Stimulated activated CD8-positive, alpha-beta memory T cell treated with anti-CD3 and anti-CD28 coated beads, Interleukin-7, amount 100 ng/mL, for 24 hours (primary cell): ENCODE data around the gene SLC17A9.

Source experiments
- DNase-seq: peaks from one replicate; pipeline ENCODE4 v3.0.0-alpha.2; 2020; ENCODE audit warnings: low read depth

SLC17A9 gene

DNA sequence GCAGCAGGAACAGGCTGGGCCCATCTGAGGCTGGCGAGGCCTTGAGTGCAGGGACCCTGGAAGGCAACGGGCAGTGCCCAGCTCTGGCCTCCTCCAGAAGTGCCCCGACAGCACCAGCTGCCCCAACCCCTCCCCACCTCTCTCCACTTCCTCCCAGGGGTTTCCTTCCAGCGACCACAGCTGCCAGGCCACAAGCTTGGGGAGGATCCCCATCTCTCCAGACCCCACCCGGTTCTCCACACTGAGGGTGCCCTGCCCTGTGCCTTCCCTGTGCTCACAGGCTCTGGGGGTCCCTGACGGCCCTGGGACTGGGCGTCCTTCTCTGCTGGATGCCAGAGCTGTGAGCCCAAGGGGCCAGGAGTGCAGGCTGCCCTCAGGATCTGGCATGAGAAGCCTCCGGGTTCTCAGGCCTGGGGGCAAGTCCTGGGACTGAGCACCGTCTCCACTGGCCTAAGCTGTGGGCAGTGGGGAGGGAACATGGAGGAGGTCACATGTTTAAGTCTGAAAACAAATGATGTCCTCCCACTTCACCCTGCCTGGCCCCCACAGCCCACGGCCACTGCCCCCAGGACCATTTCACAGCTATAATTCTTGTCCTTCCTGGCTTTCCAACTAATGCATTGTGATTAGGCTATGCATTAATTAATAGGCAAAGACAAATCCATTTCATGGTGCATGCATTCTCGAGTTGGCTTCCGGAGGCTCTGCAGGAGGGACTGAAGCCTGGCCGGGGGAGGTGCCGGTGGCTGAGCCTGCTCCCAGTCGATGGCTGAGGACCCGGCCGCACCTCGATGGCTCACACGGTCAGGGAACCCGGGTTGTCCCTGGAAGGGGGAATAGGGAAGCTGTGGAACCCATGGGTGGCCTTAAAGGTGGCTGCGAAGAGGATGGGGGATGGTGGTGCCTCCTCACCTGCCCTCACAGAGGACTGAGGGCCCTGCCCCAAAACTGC lies 29.9 kb downstream of the SLC17A9 start:
- no peak for DNase-seq

DNA sequence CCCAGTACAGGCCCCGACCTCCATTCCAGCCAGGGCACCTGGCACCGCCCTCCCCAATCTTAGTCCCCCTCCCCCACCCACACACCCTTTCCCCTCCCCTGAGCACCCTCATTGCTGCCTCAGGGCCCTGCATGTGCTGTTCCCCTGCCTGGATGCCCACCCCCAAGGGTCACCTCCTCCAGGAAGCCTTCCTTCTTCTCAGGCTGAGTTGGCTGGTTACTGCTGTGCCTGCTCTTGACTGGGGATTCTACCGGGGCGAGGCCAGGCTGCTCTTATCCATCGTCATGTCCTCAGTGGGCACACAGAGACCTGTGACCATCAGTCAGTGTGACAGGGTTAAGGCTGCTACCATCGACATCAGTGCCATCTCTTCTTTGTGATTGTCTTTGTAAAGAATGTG lies 30.7 kb downstream of the SLC17A9 start:
- DNase-seq, result no peak

DNA sequence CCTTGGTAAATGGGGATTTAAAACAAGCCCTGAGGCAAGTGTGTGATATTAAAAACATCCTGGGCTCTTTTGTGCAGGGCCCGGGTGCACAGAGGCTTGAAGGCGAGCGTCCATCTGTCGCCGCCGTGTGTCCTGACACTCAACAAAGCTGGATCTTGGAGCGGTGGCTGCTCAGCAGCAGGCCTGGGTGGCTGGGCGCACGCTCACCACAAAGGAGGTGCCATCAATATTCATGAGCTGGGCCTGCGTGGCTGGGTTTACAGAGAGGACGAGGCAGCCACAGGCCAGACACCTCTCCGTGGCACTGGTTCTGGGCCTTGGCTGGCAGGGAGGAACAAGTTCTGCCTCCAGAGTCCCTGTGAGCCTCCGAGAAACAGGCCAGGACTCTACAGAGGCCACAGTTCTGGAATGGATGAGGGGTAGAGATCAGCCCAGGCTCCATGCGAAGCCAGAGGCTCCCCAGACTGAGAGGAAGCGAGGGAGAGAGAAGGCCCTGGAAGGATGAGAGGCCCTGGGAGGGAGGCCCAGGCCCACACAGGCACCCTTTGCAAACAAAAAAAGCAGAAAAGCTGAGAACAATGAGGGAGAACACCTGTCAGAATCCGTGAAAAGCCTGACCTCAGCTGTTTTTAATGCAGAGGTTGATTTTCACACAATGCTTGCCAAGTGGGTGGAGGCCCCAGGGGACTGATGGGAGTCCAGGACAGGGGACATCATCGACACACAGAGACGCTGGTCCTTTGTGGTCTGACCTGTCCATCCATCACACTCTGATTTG lies 32.3 kb downstream of the SLC17A9 start:
- no peak for DNase-seq

DNA sequence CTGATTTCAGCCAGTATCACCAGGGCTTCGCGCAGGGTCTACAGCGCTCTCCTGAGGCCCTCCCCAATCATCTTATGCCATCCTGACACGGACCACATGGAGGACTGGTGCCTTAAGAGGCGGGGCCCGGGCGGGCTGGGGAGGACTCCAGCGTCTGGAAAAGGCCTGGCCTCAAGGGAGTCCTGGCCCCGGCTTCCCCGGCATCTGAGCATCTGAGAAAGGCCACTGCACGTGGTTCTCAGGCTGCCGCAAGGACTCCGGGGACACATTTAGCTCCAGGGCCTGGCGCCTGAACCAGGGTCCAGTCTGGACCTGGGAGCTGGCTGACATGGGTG lies 32.9 kb downstream of the SLC17A9 start:
- no peak for DNase-seq

DNA sequence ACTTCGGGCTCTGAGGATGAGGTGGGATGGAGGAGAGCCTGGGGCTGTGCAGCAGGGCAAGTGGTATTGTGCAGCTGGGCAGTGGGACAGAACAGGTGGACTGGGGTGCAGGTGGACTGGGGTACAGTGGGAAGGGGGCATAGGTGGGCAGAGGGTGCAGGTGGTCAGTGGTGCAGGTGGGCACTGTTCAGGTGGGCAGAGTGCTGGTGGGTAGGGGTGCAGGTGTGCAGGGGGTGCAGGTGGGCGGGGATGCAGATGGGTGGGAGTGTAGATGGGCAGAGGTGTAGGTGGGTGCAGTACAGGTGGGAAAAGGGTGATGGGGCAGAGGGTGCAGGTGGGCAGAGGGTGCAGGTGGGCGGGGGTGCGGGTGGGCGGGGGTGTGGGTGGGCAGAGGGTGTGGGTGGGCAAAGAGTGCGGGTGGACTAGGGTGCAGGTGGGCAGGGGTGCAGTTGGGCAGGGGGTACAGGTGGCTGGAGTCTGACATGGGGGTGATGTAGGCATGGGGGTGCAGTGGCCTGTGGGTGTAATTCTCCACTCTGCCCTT lies 33.8 kb downstream of the SLC17A9 start:
- no peak for DNase-seq

DNA sequence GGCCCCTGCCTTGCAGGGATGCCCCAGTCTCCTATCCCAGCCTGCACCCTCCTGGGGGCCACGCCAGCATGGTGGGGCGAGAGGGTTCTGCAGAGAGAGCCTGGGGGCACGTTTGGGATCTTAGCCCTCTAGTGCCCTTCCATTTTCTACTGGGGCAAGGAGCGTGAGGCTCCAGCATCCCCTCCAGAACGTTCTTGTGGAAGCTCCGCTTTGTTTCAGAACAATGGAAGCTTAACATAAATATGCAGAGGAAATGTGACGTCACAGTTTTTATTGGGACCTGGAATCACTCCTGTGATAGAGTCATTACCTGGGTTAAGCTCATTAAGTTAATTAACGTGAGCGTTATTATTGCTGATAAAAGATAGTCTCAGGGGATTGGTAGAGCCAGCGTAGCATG lies 34.6 kb downstream of the SLC17A9 start:
- DNase-seq, result no peak

DNA sequence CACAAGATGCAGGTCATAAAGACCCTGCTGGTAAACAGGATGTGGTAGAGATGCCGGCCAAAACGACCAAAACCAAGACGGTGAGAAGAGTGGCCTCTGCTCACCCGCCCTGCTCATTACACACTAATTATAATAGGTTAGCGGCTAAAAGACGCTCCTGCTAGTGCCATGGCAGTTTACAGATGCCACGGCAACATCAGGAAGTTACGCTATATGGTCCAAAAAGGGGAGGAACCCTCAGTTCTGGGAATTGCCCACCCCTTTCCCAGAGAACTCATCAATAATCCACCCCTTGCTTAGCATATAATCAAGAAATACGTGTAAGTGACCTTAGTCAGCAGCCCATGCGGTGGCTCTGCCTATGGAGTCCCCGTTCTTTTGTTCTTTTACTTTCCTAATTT lies 36.7 kb downstream of the SLC17A9 start:
- DNase-seq, result no peak

DNA sequence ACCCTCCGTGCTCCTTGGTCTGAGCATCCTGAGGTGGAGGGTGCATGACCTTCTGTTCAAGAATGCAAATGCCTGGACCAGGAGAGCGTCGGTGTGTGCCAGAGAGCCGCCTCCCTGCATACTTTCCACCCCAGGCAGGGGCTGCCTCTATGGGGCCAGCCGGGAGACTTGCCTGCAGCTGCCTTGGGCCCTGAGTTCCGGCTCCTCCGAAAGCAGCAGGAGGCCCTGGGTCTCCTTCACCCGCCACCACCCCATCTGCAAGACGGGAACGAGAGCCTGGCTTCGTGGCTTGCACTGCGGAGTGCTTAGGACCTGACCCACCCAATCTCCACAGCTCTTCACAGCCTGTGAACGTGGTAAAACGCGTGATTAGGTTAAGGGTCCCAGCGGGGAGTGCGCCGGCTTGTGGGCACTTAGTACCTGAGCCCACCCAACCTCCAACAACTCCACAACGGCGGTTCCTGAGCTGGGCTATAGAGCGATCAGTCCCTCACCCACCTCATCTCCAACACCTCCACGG lies 37.9 kb downstream of the SLC17A9 start:
- DNase-seq, result no peak

DNA sequence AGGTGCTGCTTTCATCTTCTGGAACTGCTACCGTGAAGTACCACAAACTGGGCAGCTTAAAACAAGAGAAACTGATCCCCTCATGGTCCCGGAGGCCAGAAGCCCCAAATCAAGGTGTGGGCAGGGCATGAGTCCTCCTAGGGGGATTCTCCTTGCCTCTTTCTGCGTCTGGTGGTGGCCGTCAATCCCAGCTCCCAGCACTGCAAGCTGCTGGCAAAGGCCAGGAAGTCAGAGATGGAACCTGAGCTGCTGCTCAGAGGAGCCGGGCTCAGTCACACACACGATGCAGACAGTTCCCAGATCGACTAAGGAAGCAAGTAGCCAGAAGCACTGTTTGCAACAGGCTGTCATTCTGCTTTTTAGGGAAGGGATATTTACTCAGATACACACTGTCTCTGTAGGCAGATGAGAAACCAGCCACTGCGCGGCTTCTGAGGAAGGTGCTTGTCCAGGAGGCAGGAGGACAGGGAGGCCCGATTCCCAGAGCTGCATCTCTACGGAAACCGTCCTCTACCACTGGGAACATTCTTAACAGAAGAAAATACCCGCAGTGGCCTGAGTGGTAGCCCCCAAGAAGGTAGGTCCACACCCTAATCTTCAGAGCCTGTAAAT lies 38.8 kb downstream of the SLC17A9 start:
- no peak for DNase-seq

DNA sequence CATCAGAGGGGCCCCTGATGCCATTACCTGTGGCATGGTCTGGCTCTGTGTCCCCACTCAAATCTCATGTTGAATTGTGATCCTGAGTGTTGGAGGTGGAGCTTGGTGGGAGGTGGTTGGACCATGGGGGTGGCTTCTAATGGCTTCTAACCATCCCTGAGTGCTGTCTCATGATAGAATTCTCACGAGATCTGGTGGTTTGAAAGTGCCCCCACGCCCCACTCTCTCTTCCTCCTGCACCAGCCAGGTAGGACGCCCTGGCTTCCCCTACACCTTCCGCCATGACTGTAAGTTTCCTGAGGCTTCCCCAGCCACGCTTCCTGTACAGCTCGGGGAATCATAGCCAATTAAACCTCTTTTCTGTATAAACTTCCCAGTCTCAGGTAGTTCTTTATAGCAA lies 39.4 kb downstream of the SLC17A9 start:
- DNase-seq, result no peak

DNA sequence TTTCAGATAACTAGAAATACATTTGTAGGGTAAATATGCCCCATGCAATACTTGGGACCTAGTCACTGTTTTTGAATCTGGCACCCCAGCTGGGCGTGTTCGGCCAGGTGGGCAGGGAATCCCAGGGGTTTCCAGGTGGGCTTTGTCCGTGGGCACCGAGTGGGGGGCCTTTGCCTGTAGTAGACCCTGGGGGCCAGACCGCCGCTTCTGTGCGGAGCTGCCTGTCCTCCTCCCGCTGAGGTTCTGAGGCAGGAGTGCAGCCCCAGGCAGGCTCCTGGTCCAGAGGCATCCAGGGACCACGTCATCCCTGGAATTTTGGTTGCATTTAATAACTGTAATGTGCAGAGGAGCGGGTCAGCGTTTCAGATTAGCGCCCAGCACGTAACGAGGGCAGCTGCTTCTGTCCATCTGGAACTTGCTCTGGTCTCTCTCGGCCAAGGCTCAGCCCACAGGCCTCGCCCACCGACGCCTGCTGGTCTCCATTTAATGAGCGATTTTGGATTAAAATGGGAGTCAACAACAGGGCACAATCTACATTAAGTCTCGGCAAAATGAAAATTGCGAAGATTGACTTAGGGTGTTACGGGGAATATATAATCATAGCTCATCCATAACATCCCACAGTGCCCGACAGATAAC lies 41.5 kb downstream of the SLC17A9 start:
- DNase-seq, result no peak

DNA sequence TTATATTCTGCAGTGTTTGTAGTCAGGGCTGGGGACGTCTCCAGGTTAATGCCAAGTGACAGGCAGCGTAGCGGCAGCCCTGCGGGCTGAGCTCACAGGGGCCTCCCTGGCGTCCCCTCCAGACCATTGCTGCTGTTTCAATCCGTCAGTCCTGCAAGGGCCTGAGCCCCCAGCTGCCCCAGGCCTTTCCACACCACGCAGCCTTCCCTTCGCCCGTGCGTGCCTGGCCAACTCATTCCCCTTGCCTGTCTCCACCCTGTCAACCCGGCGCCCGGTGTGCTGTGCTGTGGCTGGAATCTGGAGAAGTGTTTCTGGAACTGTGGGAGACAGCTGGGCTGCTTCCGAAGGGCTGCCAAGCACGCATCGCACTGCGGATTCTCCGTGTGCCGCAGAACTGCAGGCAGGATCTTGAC lies 42.4 kb downstream of the SLC17A9 start:
- no peak for DNase-seq

DNA sequence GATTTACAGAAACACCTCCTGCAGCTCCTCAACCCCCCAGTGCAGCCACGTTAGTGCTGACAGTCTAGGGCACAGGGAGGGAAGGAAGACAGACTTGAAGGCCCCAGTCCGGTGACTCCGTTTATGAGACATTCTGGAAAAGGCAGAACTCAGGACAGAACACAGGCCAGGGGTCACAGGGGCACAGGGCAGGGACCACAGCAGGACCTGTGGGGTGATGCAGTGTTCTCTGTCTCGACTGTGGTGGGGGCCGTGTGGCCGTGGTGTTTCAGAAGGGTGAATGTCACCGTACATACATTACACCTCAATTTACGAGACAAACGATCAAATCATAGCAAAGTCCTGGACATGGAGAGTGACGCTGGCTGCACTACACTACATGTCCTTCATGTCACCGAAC lies 43.0 kb downstream of the SLC17A9 start:
- DNase-seq, result no peak

DNA sequence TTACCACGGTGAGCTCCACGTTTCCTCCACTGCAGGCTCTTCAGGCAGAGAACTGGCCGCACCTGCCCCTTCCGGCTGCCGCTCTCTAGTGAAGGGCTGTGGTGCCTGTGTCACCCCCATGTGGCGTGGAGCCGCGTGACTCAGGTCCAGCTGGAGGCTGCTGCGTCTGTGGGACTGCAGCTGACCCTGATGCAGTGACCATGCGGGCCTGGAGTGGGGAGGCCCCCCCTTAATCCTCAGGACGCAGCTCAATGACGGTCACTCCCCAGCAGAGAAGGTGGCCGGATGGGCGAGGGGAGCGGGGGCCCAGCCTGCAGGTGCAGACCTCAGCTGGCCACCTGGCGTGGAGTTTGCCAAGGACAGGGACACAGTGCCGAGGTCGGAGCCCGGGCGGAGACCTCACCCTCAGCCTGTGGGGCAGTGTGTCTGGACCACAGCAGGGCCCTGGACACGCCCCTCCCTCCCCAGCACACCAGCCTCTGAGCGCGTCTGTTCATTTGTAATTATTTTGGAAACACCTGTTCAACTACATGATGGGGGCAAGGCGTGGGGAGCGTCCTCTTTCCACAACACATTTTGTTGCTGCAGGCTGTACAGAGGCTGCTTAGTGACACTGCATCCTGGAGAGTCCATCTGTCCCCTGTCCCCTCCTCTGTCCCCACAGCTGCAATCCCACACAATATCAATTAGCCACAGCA lies 43.5 kb downstream of the SLC17A9 start:
- no peak for DNase-seq

DNA sequence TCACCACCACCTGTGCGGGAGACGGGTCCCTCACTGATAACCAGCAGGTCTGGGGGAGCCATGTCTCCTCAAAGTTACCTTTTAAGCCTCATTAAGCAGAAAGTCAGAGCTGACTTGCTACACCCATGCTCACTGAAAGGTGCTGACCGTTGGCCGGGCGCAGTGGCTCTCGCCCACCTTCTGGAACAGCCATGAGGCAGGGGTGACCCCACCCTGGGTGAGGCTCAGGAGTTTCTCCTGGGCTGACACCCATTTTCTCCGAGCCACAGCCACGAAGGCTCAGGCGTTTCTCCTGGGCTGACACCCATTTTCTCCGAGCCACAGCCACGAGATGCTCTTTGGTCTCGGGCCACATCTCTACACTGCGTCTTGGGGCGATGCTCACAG lies 44.1 kb downstream of the SLC17A9 start:
- no peak for DNase-seq

DNA sequence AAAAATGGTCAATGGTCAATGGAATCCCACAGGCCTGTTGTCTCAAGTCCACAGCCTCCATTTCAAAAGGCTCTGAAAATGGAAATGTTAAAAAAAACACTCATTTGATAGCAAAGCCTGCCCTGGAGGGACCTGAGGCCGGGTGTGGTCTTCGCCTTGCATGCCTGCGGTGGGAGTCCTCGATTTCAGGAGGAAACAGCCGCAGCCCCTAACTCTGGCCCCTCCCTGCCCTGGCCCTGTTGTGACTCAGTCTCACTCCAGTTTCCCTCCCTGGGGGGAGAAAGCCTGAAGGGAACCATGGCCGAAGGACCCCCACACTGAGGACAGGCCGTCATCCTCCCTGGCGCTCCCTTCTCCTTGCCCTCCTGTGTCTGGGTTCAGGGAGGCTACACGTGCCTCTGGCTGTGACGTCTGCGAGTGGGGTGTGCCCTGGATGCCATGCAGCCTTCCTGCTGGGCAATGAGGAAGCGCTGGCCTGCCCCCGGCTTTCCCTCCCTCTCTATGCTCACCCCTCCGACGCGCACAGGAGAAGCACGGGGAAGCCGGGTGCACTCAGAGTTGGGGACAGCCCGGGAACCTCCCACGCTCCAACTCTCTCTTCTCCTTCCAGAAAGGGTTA lies 45.0 kb downstream of the SLC17A9 start:
- no peak for DNase-seq

DNA sequence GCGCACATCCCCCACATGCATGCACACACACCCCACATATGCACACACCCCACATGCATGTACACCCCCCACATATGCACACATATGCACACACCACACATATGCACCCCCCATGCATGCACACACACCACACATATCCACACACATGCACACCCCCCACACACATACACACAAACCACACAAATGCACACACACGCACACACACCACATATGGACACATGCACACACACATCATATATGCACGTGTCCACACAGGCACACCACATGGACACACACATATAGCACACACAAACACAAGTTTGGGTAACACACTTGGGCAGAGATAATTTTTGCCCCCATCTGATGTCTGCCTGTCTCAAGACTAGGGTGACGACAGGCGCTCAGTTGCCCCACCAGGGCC lies 45.9 kb downstream of the SLC17A9 start:
- DNase-seq, result no peak

DNA sequence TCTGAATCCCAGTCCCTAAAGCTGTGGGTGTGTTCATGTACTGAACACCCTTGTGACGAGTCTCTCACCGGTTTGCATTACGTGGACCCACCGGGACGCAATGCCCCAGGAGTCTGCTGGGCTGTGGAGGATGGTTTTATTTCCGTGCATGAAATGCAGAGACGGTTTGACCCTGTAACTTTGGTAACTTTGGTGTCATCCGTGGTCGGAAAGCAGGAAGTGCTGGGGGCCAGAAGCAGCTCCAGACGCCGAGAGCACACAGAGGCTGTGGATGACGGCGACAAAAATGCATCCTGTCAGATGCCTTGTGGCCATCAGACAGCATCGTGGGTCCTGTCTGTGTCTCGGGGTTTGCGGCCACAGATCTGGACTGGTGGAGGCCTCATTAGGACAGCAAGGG lies 47.1 kb downstream of the SLC17A9 start:
- no peak for DNase-seq

DNA sequence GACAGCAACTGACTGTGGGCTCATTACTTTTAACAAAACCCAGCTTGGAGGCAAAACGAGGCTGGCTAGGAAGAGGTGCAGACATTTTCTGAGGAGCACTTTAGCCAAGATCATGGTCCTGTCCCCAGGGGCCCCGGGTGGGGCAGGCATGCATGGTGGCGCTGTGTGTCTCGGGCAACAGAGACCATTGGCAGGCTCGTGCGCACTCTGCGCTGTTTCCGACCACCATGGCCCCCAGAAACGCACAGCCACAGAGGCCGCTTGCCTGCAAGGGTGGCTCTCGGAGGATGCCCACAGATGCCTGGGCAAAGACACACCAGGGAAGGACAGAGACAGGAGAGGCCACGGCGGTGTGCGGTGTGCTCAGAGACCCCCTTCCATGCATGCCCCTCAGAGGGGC lies 47.5 kb downstream of the SLC17A9 start:
- DNase-seq, result no peak

DNA sequence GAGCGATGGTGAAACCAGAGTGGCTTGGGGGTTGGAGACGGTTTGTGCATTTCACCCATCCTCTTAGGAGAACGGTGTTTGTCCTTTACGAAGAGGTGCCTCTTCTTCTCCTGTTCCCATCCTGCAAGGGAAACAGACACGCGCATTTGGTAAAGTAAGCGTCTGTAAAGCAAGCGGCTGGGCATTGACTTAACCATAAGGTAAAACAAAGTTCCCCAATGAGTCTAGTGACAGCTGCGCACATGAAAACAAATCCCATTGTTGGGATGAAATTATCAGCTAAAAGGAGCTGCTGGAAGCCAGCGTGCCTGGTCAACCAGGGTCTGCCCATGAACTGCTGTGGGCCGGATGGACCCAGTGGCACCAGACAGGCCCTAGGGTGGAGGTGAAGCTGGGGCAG lies 48.4 kb downstream of the SLC17A9 start:
- no peak for DNase-seq

DNA sequence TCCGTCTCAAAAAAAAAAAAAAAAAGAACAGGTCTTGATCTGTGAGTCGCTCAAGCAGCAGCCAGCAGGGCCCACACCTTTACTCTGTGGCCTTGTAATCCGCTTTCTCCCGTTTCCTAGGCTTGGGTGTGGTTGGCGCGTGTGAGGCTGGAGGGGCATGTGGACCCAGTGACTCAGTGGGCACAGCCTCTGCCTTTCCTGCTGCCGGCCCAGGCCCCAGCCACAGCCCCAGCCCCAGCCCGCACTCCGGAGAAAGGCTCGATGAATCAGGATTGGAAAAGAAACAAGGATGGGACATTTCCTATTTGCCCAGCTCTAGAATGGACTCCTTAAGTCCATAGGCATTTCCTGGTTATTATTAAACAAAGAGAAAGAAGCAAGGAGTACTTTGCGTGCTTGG lies 50.0 kb downstream of the SLC17A9 start:
- DNase-seq, result no peak
